Subcutaneous abdominal adipose tissue (tissue), 5 donors: ENCODE measurements around the gene KCNK18.

Experiments used
- H3K27ac ChIP-seq: one replicate; pipeline ENCODE4 v1.7.0; 2013; ENCODE audit warnings: low read depth, mild to moderate bottlenecking, inconsistent platforms, low read length, moderate library complexity
- H3K27me3 ChIP-seq, 5 donors: one replicate each; pipeline ENCODE4 v1.7.0; 2013; ENCODE audit warnings: low read length in 5 of 5, inconsistent platforms in 1 of 5; ENCODE audit not compliant: control insufficient read depth in 5 of 5, insufficient read depth in 4 of 5
- H3K36me3 ChIP-seq, 5 donors: one replicate each; pipeline ENCODE4 v1.7.0; 2013; ENCODE audit warnings: low read length in 5 of 5; ENCODE audit not compliant: control insufficient read depth in 5 of 5, insufficient read depth in 5 of 5
- H3K4me1 ChIP-seq, 5 donors: one replicate each; pipeline ENCODE4 v1.7.0; 2013; ENCODE audit warnings: low read length in 5 of 5, mild to moderate bottlenecking in 3 of 5, moderate library complexity in 1 of 5; ENCODE audit not compliant: control insufficient read depth in 5 of 5, insufficient read depth in 5 of 5
- H3K4me3 ChIP-seq, 5 donors: one replicate each; pipeline ENCODE4 v1.7.0; 2013; ENCODE audit warnings: low read length in 5 of 5, low read depth in 1 of 5
- H3K9ac ChIP-seq, 5 donors: one replicate each; pipeline ENCODE4 v1.7.0; 2013; ENCODE audit warnings: low read length in 5 of 5, mild to moderate bottlenecking in 4 of 5, moderate library complexity in 3 of 5
- H3K9me3 ChIP-seq, 5 donors: one replicate each; pipeline ENCODE4 v1.7.0; 2013; ENCODE audit warnings: low read length in 5 of 5; ENCODE audit not compliant: control insufficient read depth in 5 of 5
- donor health status: healthy.
- donor health status: healthy.
- donor health status: healthy.
- donor health status: healthy.
- donor health status: healthy.

The KCNK18 gene

DNA sequence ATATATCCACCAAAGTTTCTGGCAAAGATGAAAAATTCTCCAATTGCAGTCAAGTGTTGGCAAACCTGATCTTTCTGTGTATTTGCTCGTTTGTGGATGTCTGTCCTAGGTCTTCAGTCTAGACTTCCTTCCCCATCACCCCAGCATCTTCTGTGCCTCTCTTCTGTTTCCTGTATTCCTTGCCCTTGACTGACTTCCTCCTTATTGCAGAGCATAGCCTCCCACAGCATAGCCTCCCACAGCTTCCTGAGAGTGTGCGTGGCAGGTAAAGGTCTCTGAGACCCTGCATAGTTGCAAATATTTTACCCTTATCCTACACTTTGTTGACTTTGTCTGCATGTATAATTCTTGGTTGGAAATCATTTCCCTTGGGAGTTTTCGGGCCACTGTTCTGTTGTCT, 62.0 kb downstream of the KCNK18 start:
- no peak overlapping the region for H3K9ac ChIP-seq
- no peaks in the 10 kb centered on the region for H3K9me3 ChIP-seq
- peaks cover 4 to 20% (median 13%) of the 10 kb centered on the region in 5 donors for H3K27me3 ChIP-seq
- no peaks in the 10 kb centered on the region for H3K4me1 ChIP-seq
- no peak overlapping the region for H3K4me3 ChIP-seq
- H3K36me3 ChIP-seq, result no peaks in the 10 kb centered on the region
- H3K27ac ChIP-seq, result no peak overlapping the region
